ENCODE results near the gene UMODL1.

DNA sequence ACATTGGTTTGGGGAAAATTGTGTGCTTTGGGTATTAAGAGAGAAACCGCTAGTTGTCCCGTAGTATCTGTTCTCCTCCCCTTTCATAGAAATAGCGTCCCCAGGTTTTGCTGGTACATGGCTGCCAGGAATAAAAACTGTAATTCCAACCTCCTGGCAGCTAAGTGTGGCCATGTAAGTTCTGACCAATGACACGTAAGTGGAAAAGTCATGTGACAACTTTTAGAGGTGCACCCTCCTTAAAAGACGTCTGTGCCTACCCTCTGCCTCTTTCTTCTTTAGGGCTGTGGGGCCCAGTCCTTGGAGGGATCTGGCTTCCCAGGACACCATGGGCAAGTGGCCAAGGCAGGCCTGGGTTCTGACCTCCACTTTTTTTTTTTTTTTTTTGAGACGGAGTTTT is 59.3 kb downstream of the UMODL1 start:
- TF ChIP-seq, protein P1, sequence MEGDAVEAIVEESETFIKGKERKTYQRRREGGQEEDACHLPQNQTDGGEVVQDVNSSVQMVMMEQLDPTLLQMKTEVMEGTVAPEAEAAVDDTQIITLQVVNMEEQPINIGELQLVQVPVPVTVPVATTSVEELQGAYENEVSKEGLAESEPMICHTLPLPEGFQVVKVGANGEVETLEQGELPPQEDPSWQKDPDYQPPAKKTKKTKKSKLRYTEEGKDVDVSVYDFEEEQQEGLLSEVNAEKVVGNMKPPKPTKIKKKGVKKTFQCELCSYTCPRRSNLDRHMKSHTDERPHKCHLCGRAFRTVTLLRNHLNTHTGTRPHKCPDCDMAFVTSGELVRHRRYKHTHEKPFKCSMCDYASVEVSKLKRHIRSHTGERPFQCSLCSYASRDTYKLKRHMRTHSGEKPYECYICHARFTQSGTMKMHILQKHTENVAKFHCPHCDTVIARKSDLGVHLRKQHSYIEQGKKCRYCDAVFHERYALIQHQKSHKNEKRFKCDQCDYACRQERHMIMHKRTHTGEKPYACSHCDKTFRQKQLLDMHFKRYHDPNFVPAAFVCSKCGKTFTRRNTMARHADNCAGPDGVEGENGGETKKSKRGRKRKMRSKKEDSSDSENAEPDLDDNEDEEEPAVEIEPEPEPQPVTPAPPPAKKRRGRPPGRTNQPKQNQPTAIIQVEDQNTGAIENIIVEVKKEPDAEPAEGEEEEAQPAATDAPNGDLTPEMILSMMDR (IDR thresholded peaks at IDR 0.05; ENCODE audit: insufficient read depth, low read length): no peak
- no peak for TF ChIP-seq POLR2AphosphoS5 (IDR thresholded peaks at IDR 0.05; ENCODE audit: low read depth)
